Osteocyte (in vitro differentiated cells): Measurements from ENCODE around the gene BLVRB. TPM values are rescaled to one million over a fixed set of nuclear protein-coding genes. Genes with fewer than 3 reads are reported as not detected.
"Not testable (repeated sequence)": the region's sequence is repeated elsewhere in the genome, so short reads cannot be mapped to it uniquely, and the experiment has no call there.

Experiments used
- DNase-seq: peaks from one replicate; pipeline ENCODE4 v3.0.0; 2021; ENCODE audit warnings: mixed read lengths; ENCODE audit not compliant: unreplicated experiment; ENCODE audit errors: extremely low spot score
- H3K27ac Mint-ChIP-seq: one replicate; pipeline ENCODE4 v1.8.0; 2021; ENCODE audit warnings: mild to moderate bottlenecking, mixed read lengths; ENCODE audit not compliant: unreplicated experiment
- H3K27me3 Mint-ChIP-seq: one replicate; pipeline ENCODE4 v1.8.0; 2021; ENCODE audit warnings: mixed read lengths; ENCODE audit not compliant: unreplicated experiment
- H3K36me3 Mint-ChIP-seq: one replicate; pipeline ENCODE4 v1.8.0; 2021; ENCODE audit warnings: mixed read lengths; ENCODE audit not compliant: unreplicated experiment
- H3K4me1 Mint-ChIP-seq: one replicate; pipeline ENCODE4 v1.8.0; 2021; ENCODE audit warnings: mixed read lengths; ENCODE audit not compliant: unreplicated experiment
- H3K4me3 Mint-ChIP-seq: one replicate; pipeline ENCODE4 v1.8.0; 2021; ENCODE audit warnings: mild to moderate bottlenecking, moderate library complexity, mixed read lengths; ENCODE audit not compliant: unreplicated experiment
- H3K9me3 Mint-ChIP-seq: one replicate; pipeline ENCODE4 v1.8.0; 2021; ENCODE audit warnings: mixed read lengths; ENCODE audit not compliant: unreplicated experiment
- total RNA-seq: library from RNA; stranded (reverse); gene quantifications from 2 replicates; pipeline ENCODE4 v1.2.1, GENCODE V29; 2021
- TF ChIP-seq, protein P1 (sequence below): fragments of 200-600 bp; sonication (generic); IDR thresholded peaks from 2 replicates; pipeline ENCODE4 v1.5.0; 2021; ENCODE audit warnings: antibody characterized with exemption, mild to moderate bottlenecking, moderate library complexity

Gene BLVRB
- total RNA-seq, 1 donor from 2014 or later = 45.6 TPM

DNA sequence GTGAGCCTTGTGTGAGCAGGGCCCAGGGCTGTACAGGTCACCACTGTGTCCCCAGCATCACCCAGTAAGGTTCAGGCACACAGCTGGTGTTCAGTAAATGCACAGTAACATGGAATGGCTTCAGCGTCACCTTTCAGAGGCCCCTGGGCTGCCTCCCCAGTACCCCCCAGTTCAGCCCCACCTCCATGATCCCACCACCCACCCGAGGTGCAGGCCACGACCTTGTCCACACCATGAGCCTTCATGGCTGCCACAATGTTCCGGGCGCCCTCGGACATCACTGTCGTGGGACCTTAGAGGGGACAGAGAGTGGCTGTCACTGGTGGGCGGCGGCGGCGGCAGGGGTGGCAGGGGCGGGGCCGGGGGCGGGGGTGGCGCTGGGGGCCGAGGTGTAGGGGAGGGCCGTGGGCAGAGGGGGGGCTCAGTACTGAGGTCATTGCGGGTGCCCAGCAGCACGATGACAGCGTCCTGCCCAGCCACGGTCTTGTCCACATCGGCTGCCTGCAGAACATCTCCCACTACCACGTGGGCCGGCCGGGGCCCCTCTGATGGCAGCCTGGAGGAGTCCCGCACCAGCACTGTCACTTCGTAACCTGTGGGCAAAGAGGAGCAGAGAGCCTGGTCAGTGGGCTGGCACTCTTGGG is 7.5 kb downstream of the BLVRB start:
- H3K36me3 Mint-ChIP-seq = no peaks in the 10 kb centered on the region
- H3K9me3 Mint-ChIP-seq = no peaks in the 10 kb centered on the region
- no peak overlapping the region for H3K27ac Mint-ChIP-seq
- no peaks in the 10 kb centered on the region for H3K27me3 Mint-ChIP-seq
- no peak for DNase-seq
- H3K4me3 Mint-ChIP-seq = no peak overlapping the region
- H3K4me1 Mint-ChIP-seq = peaks cover 2% of the 10 kb centered on the region
- TF ChIP-seq, protein P1, sequence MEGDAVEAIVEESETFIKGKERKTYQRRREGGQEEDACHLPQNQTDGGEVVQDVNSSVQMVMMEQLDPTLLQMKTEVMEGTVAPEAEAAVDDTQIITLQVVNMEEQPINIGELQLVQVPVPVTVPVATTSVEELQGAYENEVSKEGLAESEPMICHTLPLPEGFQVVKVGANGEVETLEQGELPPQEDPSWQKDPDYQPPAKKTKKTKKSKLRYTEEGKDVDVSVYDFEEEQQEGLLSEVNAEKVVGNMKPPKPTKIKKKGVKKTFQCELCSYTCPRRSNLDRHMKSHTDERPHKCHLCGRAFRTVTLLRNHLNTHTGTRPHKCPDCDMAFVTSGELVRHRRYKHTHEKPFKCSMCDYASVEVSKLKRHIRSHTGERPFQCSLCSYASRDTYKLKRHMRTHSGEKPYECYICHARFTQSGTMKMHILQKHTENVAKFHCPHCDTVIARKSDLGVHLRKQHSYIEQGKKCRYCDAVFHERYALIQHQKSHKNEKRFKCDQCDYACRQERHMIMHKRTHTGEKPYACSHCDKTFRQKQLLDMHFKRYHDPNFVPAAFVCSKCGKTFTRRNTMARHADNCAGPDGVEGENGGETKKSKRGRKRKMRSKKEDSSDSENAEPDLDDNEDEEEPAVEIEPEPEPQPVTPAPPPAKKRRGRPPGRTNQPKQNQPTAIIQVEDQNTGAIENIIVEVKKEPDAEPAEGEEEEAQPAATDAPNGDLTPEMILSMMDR = no peak

DNA sequence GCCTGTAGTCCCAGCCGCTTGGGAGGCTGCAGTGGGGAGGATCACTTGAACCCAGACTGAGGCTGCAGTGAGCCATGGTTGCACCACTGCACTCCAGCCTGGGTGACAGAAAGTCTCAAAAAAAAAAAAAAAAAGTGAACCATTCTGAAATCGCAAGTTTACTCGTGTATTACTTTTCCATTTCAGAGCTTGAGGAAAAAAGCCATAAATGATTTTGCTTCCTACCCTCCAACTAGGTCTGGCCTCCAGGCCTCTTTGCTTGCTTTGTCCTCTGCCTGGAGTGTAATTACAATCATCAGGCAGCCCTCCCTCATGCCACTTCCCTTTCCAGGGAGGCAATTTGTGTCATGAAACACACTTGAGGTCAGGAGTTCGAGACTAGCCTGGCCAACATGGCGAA is 8.5 kb downstream of the BLVRB start:
- Mint-ChIP-seq H3K4me3 (no peak overlapping the region), H3K9me3 (no peaks in the 10 kb centered on the region), H3K27me3 (no peaks in the 10 kb centered on the region), H3K27ac (no peak overlapping the region), H3K36me3 (no peaks in the 10 kb centered on the region), H3K4me1 (peaks cover 2% of the 10 kb centered on the region)
- TF ChIP-seq, protein P1 = no peak
- no peak for DNase-seq

DNA sequence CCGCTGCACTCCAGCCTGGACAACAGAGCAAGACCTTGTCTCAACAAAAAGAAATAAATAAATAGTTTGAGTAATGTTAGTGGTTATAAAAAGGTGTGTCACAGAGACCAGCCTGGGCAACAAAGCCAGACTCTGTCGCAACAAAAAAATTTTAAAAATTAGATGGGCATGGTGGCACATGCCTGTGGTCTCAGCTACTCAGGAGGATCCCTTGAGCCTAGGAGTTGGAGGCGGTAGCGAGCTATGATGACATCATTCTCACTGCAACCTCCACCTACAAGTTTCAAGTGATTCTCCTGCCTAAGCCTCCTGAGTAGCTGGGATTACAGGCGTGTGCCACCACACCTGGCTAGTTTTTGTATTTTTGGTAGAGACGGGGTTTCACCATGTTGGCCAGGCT is 11.6 kb downstream of the BLVRB start:
- H3K36me3 Mint-ChIP-seq, H3K9me3 Mint-ChIP-seq, H3K27me3 Mint-ChIP-seq, H3K27ac Mint-ChIP-seq, H3K4me3 Mint-ChIP-seq, H3K4me1 Mint-ChIP-seq, DNase-seq: not testable (repeated sequence)

DNA sequence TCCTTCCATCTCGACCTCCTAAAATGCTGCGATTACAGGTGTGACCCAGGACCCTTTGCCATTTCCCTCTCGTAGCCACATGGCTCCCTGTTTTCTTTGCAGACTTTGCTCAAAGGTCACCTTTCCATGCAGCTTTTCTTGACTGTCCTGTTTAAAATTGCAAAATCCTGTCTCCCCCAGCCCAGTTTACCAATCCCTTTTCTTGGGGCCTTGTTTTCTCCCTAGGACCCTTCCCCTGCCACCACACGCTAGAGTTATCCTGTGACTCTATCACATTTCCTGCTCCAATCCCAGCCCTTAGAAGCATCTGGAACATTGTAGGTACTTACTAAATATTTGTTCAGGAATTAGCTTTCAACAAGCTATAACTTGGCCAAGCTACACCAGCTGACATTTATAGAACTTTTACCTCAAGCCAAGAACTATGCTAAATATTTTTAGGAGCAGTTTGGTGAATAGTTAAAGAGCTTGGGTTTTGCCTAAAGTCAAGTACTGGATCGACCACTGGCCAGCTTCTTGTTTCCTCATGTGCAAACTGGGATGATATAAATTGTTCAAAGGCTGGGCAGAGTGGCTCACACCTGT is 12.3 kb downstream of the BLVRB start:
- H3K36me3 Mint-ChIP-seq = peaks cover 5% of the 10 kb centered on the region
- TF ChIP-seq, protein P1 = no peak
- no peak overlapping the region for H3K27ac Mint-ChIP-seq
- H3K9me3 Mint-ChIP-seq = no peaks in the 10 kb centered on the region
- H3K4me3 Mint-ChIP-seq = no peak overlapping the region
- no peaks in the 10 kb centered on the region for H3K4me1 Mint-ChIP-seq
- no peak for DNase-seq
- no peaks in the 10 kb centered on the region for H3K27me3 Mint-ChIP-seq

DNA sequence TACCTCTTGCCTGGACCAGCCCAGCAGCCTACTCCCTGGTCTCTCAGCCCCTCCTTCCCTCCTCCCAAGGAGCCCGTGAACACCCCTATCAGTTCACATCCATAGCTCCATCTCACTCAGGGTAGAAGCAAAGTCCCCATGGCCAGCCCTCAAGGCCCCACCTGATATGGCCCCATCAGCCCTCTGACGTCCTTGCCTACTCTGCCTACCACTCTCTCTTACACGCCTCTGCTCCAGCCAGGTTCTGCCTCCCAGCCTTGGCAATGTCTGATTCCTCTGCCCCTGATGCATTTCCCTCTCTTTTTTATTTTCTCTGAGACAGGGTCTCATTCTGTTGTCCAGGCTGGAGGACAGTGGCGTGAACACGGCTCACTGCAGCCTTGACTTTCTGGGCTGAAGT is 13.5 kb downstream of the BLVRB start:
- TF ChIP-seq, protein P1 = no peak
- no peaks in the 10 kb centered on the region for H3K27me3 Mint-ChIP-seq
- H3K4me1 Mint-ChIP-seq = no peaks in the 10 kb centered on the region
- DNase-seq = no peak
- H3K36me3 Mint-ChIP-seq = peaks cover 5% of the 10 kb centered on the region
- no peak overlapping the region for H3K27ac Mint-ChIP-seq
- H3K4me3 Mint-ChIP-seq = no peak overlapping the region
- no peaks in the 10 kb centered on the region for H3K9me3 Mint-ChIP-seq
